ENCODE data around the gene TXLNG.
"Not testable (repeated sequence)": the region's sequence is repeated elsewhere in the genome, so short reads cannot be mapped to it uniquely, and the experiment has no call there.

TXLNG gene

GRCh38 chrX:16839219-16839851 lies 53.1 kb downstream of the TXLNG start:
- DNase-seq = no peak

GRCh38 chrX:16839852-16840460 lies 53.7 kb downstream of the TXLNG start:
- no peak for DNase-seq

- no peak for DNase-seq
Measured at GRCh38 chrX:16842684-16843083, 56.4 kb downstream of the TXLNG start.

- DNase-seq = no peak
Measured at GRCh38 chrX:16843208-16843909, 57.1 kb downstream of the TXLNG start.

- DNase-seq = no peak
Measured at GRCh38 chrX:16845686-16846085, 59.4 kb downstream of the TXLNG start.

GRCh38 chrX:16848541-16848940 lies 62.3 kb downstream of the TXLNG start:
- no peak for DNase-seq

- DNase-seq = no peak
Measured at GRCh38 chrX:16851421-16851820, 65.2 kb downstream of the TXLNG start.

- no peak for DNase-seq
Measured at GRCh38 chrX:16851827-16852226, 65.6 kb downstream of the TXLNG start.

GRCh38 chrX:16852617-16853179 lies 66.4 kb downstream of the TXLNG start:
- DNase-seq = no peak

GRCh38 chrX:16853537-16853936 lies 67.3 kb downstream of the TXLNG start:
- DNase-seq = no peak

GRCh38 chrX:16855363-16856075 lies 69.3 kb downstream of the TXLNG start:
- no peak for DNase-seq

- not testable (repeated sequence) for DNase-seq
Measured at GRCh38 chrX:16856076-16856404, 69.8 kb downstream of the TXLNG start.

- no peak for DNase-seq
Measured at GRCh38 chrX:16856744-16857143, 70.5 kb downstream of the TXLNG start.

GRCh38 chrX:16862829-16863228 lies 76.6 kb downstream of the TXLNG start:
- no peak for DNase-seq

GRCh38 chrX:16867947-16868346 lies 81.7 kb downstream of the TXLNG start:
- no peak for DNase-seq

GRCh38 chrX:16868920-16869319 lies 82.7 kb downstream of the TXLNG start:
- DNase-seq = no peak

GRCh38 chrX:16869393-16870094 lies 83.3 kb downstream of the TXLNG start:
- peak; percentile 52 for DNase-seq

- peak; percentile 97 for DNase-seq
Measured at GRCh38 chrX:16870095-16870861, 84.0 kb downstream of the TXLNG start, which contains the start of gene RBBP7. TSS of gene RBBP7 (minus strand) at chrX:16870362. CDS start at chrX:16870053, 309 bp downstream.

- peak; percentile 47 for DNase-seq
Measured at GRCh38 chrX:16870862-16871815, 84.9 kb downstream of the TXLNG start.

GRCh38 chrX:16873106-16873505 lies 86.8 kb downstream of the TXLNG start:
- no peak for DNase-seq
